GM21360 (cell line): ENCODE data around the gene UACA.
"Not testable (repeated sequence)": the region's sequence is repeated elsewhere in the genome, so short reads cannot be mapped to it uniquely, and the experiment has no call there.

Experiments used
- ATAC-seq: cut with Tn5 transposase; IDR thresholded peaks from one replicate; pipeline ENCODE4 v1.9.1; 2021; ENCODE audit warnings: mild to moderate bottlenecking, moderate library complexity; ENCODE audit not compliant: unreplicated experiment

UACA gene, protein sequence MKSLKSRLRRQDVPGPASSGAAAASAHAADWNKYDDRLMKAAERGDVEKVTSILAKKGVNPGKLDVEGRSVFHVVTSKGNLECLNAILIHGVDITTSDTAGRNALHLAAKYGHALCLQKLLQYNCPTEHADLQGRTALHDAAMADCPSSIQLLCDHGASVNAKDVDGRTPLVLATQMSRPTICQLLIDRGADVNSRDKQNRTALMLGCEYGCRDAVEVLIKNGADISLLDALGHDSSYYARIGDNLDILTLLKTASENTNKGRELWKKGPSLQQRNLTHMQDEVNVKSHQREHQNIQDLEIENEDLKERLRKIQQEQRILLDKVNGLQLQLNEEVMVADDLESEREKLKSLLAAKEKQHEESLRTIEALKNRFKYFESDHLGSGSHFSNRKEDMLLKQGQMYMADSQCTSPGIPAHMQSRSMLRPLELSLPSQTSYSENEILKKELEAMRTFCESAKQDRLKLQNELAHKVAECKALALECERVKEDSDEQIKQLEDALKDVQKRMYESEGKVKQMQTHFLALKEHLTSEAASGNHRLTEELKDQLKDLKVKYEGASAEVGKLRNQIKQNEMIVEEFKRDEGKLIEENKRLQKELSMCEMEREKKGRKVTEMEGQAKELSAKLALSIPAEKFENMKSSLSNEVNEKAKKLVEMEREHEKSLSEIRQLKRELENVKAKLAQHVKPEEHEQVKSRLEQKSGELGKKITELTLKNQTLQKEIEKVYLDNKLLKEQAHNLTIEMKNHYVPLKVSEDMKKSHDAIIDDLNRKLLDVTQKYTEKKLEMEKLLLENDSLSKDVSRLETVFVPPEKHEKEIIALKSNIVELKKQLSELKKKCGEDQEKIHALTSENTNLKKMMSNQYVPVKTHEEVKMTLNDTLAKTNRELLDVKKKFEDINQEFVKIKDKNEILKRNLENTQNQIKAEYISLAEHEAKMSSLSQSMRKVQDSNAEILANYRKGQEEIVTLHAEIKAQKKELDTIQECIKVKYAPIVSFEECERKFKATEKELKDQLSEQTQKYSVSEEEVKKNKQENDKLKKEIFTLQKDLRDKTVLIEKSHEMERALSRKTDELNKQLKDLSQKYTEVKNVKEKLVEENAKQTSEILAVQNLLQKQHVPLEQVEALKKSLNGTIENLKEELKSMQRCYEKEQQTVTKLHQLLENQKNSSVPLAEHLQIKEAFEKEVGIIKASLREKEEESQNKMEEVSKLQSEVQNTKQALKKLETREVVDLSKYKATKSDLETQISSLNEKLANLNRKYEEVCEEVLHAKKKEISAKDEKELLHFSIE (N-terminal part only)

DNA sequence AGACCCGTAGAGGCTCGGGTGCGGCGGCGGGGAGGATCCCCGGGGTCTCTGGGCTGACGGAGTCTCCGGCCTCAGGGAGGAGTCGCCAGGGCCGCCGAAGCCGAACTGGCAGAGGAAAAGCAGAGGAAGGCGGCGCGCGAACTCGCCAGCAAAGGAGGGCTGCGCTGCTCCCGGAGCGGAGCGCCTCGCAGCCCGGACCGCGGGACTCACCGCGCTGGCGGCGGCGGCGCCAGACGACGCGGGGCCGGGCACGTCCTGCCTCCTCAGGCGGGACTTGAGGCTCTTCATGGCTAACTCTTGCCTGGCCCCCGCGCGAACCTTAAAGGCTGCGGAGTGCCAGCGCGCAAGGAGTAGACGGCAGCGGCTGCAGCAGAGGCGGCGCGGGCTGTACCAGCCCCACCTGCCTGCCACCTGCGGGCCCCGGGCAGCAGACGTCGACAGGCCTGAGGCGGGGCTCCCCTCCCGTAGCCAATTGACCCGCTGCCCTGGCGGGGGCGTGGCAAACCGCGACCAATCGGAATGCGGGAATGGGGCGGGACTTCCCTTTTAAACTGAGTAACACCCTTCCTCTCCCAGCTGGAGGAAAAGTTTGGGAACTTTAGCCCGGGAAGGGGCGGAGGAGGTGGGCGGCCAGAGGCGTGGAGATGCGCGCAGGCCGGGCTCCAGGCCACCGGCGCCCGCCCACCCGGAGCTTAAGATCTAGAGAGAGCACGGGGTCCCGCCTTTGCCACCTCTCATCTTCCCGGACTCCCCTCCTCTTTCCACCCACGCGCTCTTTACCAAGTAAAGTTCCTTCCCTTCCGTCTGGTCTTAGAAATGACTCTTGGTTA is at the start of gene UACA:
UACA (minus strand) TSS at position 439 of the 830 bp plus-strand sequence; CDS start at position 288, 151 bp downstream.
- peak; percentile 80 for ATAC-seq

DNA sequence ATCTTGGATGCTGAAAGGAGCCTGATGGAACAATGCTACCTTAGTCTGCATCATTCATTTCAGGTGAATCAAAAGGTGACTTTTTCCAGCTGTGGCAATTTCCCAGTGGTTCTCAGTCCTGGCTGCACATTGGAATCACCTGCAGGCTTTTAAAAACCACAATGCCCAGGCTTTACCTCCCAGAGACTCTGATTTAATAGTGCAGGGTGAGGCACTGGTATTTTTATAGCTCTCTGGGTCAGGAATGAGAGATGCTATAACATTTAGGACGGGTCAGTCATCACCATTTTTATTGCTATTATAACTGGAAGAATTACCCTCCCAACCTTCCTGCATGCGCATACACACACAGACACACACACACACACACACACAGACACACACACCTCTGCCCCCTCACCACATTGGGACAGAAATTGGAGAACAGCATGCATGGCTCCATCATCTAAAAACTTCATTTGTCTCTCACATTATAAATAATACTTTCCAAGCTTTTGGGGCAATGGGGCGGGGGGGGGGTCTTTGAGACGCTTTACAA is 49.5 kb upstream of the UACA start:
- no peak for ATAC-seq

DNA sequence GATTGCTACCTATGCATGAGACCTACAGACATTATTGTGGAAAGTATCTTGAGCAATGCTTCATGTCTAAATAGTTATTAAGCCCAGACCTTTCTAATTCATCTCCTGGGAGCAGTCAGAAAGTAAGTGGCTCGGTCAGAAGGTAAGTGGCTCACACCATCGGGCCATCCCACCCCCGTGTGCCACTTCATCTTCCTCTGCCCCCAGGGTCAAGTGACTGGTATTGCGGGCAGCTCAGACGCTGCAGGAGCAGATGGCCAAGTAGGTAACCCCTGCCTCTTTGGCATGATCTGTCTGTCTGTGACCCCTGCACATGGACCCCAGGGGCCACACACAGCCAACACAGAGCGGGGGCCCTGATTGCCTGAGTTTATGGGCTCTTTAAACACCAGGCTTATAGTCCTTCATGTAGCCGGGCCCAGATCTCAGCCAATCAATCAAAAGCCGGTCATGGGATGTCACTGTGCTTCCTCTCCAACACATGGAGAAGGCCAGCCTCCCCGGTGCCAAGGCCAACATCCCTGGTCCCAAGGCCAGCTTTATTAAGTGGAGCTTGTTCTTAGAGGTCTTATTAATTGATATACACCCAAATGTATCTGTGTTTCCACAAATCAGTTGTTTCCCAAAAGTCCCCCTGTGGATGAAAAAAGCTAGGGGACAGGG is 47.7 kb upstream of the UACA start:
- no peak for ATAC-seq

DNA sequence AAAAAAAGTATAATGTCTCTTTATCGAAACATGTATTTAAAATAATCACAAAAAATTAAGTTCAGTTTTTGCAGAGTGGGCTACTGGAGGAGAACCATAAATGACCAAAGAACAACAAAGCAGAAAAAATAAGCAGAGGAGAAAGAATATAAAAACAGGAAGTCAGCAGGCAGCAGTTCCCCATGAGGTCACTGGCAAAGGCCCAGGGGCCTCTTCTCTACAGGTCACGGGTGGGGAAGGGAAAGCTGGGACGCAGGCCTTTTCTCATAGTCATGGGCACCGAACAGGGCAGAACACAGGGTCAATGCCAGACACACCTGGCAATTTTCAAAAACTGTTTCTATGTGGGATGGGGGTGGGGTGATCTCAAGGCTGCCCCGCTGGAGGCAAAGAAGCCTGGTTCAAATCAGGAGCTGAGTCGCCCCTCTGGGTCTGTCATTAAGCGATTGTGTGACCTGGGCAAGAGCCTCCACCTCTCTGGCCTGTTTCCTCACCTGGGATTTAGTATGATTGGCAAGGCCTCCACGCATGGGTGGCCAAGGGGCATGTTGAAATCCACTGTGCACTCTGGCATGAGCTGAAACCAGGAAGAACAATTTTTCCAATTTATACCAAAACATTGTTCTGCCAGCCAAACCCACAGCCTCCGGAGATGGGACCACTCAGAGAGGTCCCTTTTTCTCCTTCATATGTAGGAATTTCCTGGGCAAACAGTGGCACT is 43.8 kb upstream of the UACA start:
- ATAC-seq: no peak

DNA sequence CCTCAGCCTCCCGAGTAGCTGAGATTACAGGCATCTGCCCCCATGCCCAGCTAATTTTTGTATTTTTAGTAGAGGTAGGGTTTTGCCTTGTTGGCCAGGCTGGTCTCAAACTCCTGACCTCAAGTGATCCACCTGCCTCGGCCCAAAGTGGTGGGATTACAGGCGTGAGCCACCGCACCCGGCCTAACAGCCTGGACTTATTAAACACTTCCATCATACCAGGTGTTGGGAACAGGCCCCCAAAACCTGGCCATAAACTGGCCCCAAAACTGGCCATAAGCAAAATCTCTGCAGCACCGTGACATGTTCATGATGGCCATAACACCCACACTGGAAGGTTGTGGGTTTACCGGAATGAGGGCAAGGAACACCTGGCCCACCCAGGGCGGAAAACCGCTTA is 41.0 kb upstream of the UACA start:
- ATAC-seq: not testable (repeated sequence)

DNA sequence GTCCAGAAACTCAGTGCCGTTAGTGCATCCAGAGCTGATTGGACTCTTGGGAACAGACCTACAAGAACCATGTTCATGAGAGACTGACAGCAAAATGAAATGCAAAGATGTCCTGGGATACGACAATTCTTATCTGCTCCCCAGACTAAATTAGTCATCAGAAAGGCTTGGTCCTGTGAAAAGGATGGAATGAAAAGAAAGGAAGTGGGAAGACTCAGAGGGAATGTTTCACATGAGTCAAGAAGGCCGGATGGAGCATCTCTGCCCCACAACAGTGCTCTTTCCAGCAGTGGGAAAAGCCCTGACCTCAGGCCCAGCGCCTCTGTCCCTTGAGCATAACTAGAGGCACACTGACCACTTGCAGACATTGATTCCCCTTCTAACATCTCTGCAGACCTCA is 39.3 kb upstream of the UACA start:
- no peak for ATAC-seq

DNA sequence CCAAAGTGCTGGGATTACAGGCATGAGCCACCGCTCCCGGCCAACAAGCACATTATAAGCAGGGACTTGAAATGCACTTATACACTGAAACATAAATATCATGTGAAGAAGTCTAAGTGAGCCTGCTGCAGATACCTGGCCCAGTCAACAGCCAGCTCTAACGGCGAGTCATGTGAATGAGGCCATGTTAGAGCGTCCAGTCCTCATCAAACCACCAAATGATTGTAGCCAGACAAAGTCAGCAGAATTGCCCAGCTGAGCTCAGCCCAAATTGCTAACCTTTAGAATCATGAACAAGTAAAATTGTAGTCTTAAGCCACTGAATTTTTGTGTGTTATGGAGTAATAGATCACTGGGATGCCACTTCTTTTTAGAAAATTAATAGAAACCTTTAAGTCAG is 37.8 kb upstream of the UACA start:
- no peak for ATAC-seq

DNA sequence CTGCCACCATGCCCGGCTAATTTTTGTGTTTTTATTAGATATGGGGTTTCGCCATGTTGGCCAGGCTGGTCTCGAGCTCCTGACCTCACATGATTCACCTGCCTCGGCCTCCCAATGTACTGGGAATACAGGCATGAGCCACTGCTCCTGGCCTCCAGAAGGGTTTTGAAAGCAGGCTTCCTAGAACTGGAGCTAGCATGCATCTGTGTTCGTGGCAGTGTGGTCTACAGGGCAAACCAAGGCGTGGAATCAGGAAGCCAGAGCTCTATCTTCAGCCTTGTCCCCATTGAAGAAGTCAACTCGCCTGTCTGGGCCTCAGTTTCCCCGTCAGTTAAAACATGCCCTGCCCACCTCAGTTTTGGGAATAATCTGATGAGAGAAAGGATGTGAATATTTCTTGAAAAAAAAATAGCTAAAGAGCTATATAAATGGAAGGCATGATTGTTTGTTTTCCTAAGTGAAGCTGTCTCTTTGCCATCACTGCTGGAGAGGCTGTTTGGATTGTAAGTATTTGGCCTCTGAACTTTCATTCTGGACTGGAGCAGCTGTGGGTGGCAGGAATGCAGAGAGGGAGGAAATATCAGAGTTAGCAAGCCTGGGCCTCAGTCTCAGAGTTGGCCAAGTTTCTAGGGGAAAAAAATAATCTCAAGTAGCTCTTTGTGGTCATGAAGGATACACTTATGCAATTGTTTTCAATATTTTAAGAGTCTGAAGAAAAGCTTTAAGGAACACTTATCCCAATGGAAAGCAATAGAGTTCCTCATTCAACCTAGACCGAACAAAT is 36.5 kb upstream of the UACA start:
- no peak for ATAC-seq

DNA sequence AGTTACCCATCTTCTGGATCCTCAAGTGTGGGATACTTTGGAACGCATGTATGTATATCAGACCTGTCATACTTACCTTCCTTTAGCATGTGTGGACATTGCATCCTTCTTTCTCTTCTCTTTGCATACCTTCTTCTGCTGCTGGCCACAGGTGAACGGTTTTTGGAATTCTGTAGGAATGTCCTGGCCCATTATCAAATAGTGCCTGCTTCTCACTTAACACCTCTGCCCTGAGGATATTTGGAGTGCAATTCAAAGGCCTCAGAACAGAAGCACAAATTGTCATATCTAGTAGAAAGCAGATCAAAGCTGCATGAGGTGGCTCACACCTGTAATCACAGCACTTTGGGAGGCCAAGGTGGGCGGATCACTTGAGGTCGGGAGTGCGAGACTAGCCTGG is 34.1 kb upstream of the UACA start:
- ATAC-seq: no peak

DNA sequence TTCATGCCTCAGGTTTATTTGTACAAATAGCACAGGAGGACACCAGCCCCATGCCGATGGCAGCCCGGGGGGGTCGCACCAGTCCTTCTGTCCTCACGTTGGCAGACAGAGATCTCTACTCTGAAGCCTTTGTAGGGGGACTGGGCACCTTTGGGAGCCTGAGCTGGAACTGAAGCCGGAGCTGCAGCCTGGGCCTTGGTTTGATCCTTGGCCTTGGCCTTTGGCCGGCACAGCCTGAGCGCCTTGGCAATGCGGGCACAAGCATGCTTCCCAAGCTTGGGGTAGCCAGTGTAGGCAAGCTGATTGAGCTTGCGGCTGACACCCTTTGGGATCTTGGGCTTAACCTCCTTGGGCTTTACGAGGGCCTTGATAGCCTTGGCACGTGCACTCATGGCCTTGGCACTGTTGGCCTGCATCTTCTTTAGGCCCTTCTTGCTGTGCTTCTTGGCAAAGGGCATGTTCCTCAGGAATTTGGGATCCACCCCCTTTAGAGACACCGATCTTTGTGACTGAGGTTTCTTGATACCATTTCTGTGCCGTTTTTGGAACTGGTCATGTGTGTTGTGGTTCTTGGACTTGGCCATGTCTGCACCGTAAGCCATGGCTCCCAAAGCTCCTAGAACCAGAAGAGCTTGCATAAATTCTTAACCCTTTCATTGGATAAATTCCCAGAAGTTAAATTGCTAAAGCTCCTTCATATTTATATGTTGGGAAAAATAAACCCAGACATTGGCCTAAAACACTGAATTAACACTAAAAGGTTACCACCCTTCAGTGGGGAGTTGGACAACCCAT is 33.4 kb upstream of the UACA start:
- no peak for ATAC-seq

DNA sequence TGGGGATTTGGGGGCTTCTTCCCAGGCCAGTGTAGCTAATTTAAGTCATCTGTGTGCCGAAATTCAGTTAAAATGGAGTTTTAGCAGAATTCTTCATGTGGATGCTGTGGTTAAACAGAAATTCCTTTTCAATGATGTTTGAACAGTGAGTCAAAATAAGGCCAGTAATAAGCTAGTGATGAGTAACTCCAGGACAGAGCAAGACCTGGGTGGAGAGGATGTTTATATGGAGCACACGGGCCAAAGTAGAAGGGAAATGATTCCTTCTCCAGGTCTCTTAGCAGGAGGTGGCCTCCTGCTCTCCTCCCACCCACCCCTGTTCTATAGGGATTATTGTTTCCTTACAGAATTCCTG is 31.9 kb upstream of the UACA start:
- ATAC-seq: no peak

DNA sequence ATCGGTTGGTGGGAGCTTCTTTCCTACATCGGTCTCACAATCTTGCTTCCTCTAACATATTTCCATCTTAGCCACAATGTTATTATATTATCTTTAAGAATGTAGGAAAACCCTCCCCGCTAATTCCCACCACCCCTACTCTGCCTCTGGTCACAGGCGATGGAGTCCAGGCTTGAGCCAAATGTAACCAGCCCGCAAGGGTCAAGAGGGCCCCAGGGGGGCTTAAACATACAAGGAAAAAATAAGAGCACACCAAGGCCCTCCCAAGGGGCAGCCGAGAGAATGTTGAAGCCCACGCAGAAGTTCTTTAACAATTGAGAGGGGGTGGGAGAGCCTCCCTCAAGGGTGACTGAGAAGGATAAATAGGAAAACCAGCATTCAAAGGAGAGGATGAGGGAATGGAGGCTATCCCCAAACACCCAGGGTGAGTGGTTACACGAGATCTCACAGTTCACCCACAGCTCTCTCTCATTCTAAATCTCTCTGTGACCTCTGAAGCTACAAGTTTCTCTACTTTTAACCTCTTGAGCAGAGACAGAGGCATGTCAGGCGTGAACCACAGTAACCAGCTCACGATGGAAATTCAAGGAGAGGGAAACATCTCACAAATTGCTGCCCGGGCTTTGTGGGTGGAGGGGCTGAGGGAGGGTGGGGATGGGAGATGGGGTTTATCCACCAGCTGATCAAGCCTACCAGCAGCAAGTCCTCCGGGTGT is 31.4 kb upstream of the UACA start:
- no peak for ATAC-seq

DNA sequence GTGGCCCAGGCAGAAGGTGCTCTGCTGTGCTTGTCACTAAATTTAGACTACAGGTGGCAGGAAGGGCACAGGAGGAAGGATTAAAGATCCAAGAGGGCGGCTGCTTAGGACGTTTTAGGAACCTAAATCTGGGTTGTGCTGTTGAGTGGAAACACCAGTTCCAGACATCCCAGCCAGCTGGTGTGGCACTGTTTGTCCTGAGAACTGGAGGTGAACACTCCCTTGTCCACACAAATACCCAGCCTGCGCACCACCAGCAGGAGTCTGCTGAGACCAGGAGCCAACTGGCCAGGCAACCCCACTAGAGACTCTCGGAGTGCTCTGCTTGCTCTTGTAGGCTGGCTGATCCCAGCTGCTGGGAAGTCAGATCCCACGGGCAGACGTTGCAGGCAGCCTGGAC is 30.3 kb upstream of the UACA start:
- no peak for ATAC-seq

DNA sequence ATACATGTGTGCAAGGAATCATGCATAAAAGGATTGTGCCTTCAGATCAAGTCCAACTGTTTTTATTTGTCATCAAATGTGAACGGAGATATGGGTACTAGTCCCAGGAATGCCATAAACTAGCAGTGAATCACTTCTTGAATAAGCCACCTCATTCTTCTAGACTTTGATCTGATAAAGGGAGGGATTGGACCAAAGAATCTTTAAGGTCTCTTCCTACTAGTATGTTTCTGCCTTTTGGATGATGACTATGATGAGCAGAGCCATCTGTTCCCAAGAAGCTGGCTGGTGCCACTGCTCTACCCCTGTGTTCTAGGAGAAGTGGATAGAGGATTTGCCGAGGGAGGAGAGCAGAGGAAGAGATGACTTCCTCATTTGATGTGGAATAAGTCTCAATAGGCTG is 28.8 kb upstream of the UACA start:
- ATAC-seq: no peak

DNA sequence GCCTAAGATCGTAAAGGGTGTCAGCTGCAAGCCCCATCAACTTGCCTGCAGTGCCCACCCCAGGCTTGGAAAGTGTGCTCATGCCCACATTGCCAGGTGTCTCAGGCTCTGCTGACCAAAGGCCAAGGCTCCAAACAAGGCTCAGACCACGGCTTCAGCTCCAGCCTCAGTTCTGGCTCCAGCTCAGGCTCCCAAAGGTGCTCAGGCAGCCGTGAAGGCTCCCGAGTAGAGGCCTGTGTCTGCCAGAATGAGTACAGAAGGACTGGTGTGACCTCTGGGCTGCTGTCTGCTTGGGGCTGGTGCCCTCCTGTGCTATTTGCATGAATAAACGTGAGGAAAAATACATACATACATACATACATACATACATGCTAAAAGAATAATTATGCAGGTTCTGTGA is 27.9 kb upstream of the UACA start:
- no peak for ATAC-seq

DNA sequence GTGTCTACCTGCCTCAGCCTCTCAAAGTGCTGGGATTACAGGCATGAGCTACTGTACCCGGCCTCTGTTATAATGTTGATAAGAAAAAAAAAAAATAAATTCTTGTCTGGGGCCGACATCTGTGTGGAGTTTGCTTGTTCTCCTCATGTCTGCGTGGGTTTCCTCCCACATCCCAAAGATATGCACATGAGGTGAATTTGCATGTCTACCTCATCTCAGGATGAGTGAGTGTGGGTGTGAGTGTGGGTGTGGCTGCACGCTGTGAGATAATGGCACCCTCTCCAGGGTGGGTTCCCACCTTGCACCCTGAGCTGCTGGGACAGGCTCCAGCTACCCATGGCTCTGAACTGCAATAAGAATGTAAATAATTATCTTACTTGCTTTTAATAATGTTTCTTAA is 25.9 kb upstream of the UACA start:
- no peak for ATAC-seq
